HG03159 (cell line): ENCODE data around the gene SLIT3.
"Not testable (repeated sequence)": the region's sequence is repeated elsewhere in the genome, so short reads cannot be mapped to it uniquely, and the experiment has no call there.

Source experiments
- ATAC-seq: cut with Tn5 transposase; IDR thresholded peaks from one replicate; pipeline ENCODE4 v1.9.1; 2021; ENCODE audit warnings: mild to moderate bottlenecking, moderate library complexity; ENCODE audit not compliant: unreplicated experiment

SLIT3 gene

DNA sequence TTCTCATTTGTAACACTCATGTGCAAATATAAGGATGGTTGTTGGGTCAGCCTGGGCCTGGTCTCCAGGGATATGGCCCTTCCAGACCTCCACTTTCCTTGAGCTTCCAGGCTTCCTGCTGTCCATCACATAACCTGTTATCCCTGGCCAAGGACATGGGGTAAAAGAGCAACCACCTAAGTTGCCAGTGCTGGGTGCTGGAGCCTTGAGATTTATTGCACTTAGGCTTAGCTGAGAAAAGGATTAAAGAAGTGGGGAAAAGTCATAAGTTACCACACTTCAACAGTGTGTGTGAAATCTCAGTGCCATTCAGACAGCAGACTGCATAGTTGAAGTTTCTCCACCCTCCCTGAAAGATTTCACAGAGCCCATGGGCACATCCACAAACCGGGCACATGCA is 663.1 kb downstream of the SLIT3 start:
- ATAC-seq: no peak

DNA sequence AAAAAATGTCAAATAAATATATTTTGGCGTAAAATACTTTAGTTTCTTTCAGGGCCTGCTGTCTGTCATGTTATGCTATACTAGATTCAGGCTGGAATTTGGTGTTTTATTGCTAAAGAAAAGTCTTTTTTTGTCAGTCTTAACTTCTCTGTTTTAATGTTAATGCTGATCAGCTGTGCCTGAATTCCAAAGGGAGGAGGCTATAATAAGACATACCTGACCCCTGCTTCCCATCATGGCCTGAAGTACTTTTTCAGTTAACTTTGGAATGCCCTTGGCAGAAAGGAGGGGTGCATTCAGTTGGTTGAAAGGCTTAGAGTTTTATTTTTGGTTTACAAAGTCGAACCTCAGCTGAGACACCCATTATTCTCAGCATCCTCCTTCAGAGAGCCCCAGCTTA is 663.7 kb downstream of the SLIT3 start:
- ATAC-seq: no peak

DNA sequence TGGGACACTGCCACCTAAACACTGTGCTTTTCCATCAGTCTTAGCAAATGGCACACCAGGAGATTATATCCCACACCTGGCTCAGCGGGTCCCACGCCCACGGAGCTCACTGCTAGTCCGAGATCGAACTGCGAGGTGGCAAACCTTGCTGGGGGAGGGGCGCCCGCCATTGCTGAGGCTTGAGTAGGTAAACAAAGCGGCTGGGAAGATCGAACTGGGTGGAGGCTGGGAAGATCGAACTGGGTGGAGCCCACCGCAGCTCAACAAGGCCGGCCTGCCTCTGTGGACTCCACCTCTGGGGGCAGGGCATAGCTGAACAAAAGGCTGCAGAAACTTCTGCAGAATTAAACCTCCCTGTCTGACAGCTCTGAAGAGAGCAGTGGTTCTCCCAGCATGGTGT is 670.0 kb downstream of the SLIT3 start:
- not testable (repeated sequence) for ATAC-seq

DNA sequence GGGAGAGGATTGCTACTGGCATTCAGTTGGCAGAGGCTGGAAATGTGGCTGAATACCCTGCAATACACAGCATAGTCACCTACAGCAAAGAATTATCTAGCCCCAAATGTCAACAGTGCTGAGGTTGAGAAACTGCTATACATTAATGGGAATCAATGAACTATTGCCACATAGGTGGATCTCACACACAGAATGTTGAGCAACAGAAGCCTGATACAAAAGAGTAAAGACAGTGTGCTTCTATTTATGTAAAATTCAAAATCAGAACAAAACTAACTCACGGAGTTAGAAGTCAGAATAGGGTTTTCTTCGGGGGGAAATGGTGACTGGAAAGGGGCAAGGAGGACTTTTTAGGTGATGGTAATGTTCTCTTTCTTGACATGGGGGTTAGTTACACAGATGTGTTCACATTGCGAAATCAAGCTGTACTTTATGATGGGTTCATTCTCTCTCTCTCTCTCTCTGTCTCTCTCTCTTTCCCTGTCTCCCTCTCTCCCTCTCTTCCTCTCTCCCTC is 676.0 kb downstream of the SLIT3 start:
- ATAC-seq: no peak

DNA sequence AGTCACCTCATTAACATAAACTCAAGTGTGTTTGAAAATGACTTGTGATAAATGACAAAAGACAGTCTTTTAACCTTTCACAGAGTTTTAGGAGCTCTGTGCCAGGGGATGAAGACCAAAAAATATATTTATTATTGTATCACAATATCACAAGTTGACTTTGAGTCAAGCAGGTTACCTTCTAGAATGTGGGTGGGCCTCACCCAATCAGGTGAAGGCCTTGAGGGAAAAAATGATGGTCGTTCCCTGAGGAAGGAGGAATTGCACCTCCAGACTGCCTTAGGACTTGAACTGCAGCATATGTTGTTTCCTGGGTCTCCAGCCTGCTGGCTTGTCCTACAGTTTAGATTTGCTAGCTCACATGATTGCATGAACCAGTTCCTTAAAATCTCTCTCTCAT is 680.1 kb downstream of the SLIT3 start:
- ATAC-seq: no peak

DNA sequence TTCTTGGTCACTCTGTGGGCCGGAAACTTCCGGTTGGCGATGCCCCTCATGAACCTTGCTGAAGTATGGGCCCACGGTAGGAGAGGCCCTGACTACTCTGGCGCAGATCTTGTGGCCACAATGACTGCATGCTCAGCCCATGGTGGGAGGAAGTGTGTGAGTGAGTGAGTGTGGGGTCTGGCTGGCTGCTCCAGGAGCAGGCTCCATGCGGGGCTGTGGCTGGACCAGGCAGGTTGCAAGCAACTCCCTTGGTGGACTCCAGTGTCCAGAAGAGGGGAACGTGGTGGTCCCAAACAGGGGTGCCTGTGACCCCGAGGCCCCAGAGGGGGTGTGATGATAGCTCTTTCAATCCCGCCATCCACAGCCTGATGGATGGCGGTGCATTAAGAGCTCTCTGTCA is 686.3 kb downstream of the SLIT3 start:
- ATAC-seq: no peak

DNA sequence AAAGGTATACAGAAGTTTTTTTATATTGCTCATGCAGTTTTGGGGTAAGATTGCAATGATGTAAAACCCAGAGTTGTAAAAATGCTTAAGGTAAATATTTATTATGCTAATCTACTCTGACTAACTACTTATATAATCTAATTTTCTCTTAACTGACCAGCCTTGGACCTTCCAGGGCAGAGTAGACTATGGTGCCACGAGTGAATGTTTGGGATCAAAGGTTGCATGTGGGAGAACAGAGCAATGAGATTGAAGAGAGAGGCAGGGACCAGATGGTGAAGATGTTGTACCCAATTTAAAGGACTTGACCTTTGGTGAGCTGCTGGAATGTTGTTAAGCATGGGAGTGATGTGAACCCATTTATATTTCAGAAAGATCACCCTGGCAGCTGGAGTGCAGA is 686.9 kb downstream of the SLIT3 start:
- no peak for ATAC-seq

DNA sequence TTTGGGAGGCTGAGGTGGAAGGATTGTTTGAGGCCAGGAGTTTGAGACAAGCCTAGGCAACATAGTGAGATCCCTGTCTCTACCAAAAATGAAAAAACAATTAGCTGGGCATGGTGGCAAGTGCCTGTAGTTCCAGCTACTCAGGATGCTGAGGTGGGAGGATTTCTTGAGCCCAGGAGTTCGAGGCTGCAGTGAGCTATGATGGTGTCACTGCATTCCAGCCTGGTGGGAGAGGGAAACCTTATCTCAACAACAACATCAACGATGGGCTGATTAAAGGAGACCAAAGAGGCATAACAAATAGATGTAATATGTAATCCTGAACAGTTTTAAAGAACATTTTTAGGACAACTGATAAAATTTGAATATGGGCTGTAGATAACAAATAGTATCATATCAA is 687.5 kb downstream of the SLIT3 start:
- ATAC-seq: no peak

DNA sequence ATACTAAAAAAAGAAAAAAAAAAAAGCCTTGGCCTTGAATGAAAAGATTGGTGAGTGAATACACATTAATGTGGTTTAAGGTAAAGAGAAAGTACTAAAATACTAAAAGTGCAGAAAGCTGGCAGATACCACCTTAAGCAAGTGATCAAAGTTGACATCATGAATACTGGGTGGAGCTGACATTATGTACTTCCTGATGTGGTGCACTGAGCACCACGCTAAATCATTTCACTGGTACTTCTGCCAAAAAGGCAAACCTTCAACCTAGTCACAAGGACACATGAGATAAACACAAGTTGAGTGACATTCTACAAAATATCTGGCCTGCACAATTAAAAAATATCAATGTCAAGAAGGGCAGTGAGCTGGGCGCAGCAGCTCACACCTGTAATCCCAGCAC is 687.9 kb downstream of the SLIT3 start:
- ATAC-seq: no peak

DNA sequence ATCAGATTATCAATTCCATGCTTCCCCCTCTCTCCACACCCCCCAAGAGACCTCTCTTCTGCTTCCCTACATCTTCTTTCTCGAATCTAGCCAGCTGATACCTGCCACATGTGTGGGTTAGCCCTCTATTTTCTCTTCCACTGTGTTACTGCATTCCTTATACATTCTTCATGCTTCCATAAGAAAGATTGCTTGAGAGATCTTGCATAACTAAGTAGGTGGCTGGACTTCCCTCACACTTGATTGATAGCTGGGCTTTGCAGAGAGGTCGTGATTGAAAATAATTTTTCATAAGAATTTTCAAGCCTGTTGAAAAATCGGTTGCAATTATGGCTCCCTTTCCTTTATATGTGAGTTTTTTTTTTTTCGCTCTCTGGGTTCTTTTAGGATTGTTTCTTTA is 688.8 kb downstream of the SLIT3 start:
- ATAC-seq: no peak
